Tibial nerve (tissue), 4 donors: ENCODE data around the gene ZNF791. TPM values are rescaled to one million over a fixed set of nuclear protein-coding genes. Genes with fewer than 3 reads are reported as not detected.

Experiments used
- DNase-seq, 2 donors: peaks; one replicate each; pipeline ENCODE4 v3.0.0-alpha.2; 2019; ENCODE audit warnings: low spot score in 2 of 2
- H3K27ac ChIP-seq, 4 donors: fragments of 200-600 bp; sonication (generic) in 3 of 4; one replicate each; pipeline ENCODE4 v1.5.1; 2017 to 2019; ENCODE audit warnings: mild to moderate bottlenecking in 1 of 4
- H3K27me3 ChIP-seq, 2 donors: fragments of 200-600 bp; sonication (generic) in 1 of 2; one replicate each; pipeline versions ENCODE4 v1.5.1 to v1.6.0; 2017 to 2019
- H3K36me3 ChIP-seq, 3 donors: fragments of 200-600 bp; sonication (generic); one replicate each; pipeline ENCODE4 v1.5.1; 2018 to 2019
- H3K4me1 ChIP-seq, 4 donors: fragments of 200-600 bp; sonication (generic) in 3 of 4; one replicate each; pipeline ENCODE4 v1.5.1; 2017 to 2019
- H3K4me3 ChIP-seq, 4 donors: fragments of 200-600 bp; sonication (generic) in 3 of 4; one replicate each; pipeline ENCODE4 v1.5.1; 2017 to 2019; ENCODE audit warnings: mild to moderate bottlenecking in 1 of 4, moderate library complexity in 1 of 4
- H3K9me3 ChIP-seq, 4 donors: fragments of 200-600 bp; sonication (generic) in 3 of 4; one replicate each; pipeline ENCODE4 v1.5.1; 2017 to 2019
- EP300 ChIP-seq, 2 donors: sonication (generic); formaldehyde crosslinking; IDR thresholded peaks; one replicate each; pipeline ENCODE4 v1.6.1; 2017; ENCODE audit warnings: antibody characterized with exemption in 2 of 2, mild to moderate bottlenecking in 1 of 2
- POLR2A ChIP-seq, 2 donors: fragments of 450-650 bp; IDR thresholded peaks; one replicate each; pipeline ENCODE4 v1.6.1; 2017; ENCODE audit warnings: antibody characterized with exemption in 2 of 2, mild to moderate bottlenecking in 2 of 2, moderate library complexity in 2 of 2
- WGBS, 2 donors: methylation state at CpG; one replicate each; pipeline ENCODE4 v1.1.5; 2018; 5-methylcytosine and 5-hydroxymethylcytosine counted together
- total RNA-seq, 4 donors: library from RNA; depleted of rRNA; stranded (reverse); fragments of >200 nt; gene quantifications; one replicate each; pipeline ENCODE4 v1.1.0, GENCODE V29; 2016
- TF ChIP-seq, protein P1 (sequence below), 5 experiments: fragments of 200-600 bp in 3 of 5; fragments of 450-650 bp in 2 of 5; sonication (generic) in 3 of 5; IDR thresholded peaks; one replicate each; pipeline ENCODE4 v1.5.1; 2016 to 2019; ENCODE audit warnings: antibody characterized with exemption in 5 of 5, mild to moderate bottlenecking in 3 of 5, moderate library complexity in 2 of 5

Gene ZNF791
- total RNA-seq, 4 donors from 2014 or later = 36.1 to 38.7 (median 37.6) TPM

- peak overlapping the region in 3 of 4 donors; percentile 4 to 40 (median 20) for H3K4me3 ChIP-seq
These were observed 37.4 kb downstream of the ZNF791 start for GRCh38 chr19:12648088-12648487.

GRCh38 chr19:12649941-12650340 is 39.2 kb downstream of the ZNF791 start:
- H3K4me1 ChIP-seq = peaks cover 0 to 16% (median 7%) of the 10 kb centered on the region in 4 donors
- TF ChIP-seq EP300 (IDR thresholded peaks at IDR 0.05) (no peak), POLR2A (IDR thresholded peaks at IDR 0.05) (no peak)
- TF ChIP-seq, protein P1, sequence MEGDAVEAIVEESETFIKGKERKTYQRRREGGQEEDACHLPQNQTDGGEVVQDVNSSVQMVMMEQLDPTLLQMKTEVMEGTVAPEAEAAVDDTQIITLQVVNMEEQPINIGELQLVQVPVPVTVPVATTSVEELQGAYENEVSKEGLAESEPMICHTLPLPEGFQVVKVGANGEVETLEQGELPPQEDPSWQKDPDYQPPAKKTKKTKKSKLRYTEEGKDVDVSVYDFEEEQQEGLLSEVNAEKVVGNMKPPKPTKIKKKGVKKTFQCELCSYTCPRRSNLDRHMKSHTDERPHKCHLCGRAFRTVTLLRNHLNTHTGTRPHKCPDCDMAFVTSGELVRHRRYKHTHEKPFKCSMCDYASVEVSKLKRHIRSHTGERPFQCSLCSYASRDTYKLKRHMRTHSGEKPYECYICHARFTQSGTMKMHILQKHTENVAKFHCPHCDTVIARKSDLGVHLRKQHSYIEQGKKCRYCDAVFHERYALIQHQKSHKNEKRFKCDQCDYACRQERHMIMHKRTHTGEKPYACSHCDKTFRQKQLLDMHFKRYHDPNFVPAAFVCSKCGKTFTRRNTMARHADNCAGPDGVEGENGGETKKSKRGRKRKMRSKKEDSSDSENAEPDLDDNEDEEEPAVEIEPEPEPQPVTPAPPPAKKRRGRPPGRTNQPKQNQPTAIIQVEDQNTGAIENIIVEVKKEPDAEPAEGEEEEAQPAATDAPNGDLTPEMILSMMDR (IDR thresholded peaks at IDR 0.05) = no peak
- no peaks in the 10 kb centered on the region for H3K9me3 ChIP-seq
- DNase-seq = no peak
- WGBS, 2 donors = 94 to 97% methylated on average over 10 of the region's 10 CpGs
- no peak overlapping the region for H3K4me3 ChIP-seq
- H3K27me3 ChIP-seq = no peaks in the 10 kb centered on the region
- H3K36me3 ChIP-seq = peaks cover 0 to 38% (median 3%) of the 10 kb centered on the region in 3 donors
- no peak overlapping the region for H3K27ac ChIP-seq

More at GRCh38 chr19:12648088-12648487, 37.4 kb downstream of the ZNF791 start:
- H3K27me3 ChIP-seq = no peaks in the 10 kb centered on the region
- 11 to 18% methylated on average over 28 to 29 of the region's 29 CpGs for WGBS, 2 donors
- DNase-seq = no peak
- TF ChIP-seq POLR2A (IDR thresholded peaks at IDR 0.05) = no peak
- TF ChIP-seq, protein P1 (IDR thresholded peaks at IDR 0.05) = no peak
- no peak for TF ChIP-seq EP300 (IDR thresholded peaks at IDR 0.05)
- no peaks in the 10 kb centered on the region for H3K9me3 ChIP-seq
- peaks cover 0 to 28% (median 0%) of the 10 kb centered on the region in 3 donors for H3K36me3 ChIP-seq
- H3K4me1 ChIP-seq = peaks cover 0 to 16% (median 7%) of the 10 kb centered on the region in 4 donors
- no peak overlapping the region for H3K27ac ChIP-seq

- H3K4me3 ChIP-seq = no peak overlapping the region
- H3K9me3 ChIP-seq = no peaks in the 10 kb centered on the region
- no peak overlapping the region for H3K27ac ChIP-seq
- 84 to 92% methylated on average over 4 to 6 of the region's 6 CpGs for WGBS, 2 donors
- H3K4me1 ChIP-seq = peaks cover 0 to 15% (median 7%) of the 10 kb centered on the region in 4 donors
- TF ChIP-seq EP300 (IDR thresholded peaks at IDR 0.05) = no peak
- no peak for TF ChIP-seq POLR2A (IDR thresholded peaks at IDR 0.05)
- TF ChIP-seq, protein P1 (IDR thresholded peaks at IDR 0.05) = no peak
- peaks cover 3 to 54% (median 12%) of the 10 kb centered on the region in 3 donors for H3K36me3 ChIP-seq
- no peaks in the 10 kb centered on the region for H3K27me3 ChIP-seq
- DNase-seq = no peak
These were observed 41.5 kb downstream of the ZNF791 start for GRCh38 chr19:12652219-12652618.

- no peak for DNase-seq
- Histone ChIP-seq H3K4me1 (no peaks in the 10 kb centered on the region), H3K27ac (no peak overlapping the region), H3K9me3 (no peaks in the 10 kb centered on the region), H3K4me3 (no peak overlapping the region), H3K27me3 (no peaks in the 10 kb centered on the region), H3K36me3 (peaks cover 3 to 87% (median 18%) of the 10 kb centered on the region in 3 donors)
- TF ChIP-seq POLR2A (IDR thresholded peaks at IDR 0.05) (no peak), EP300 (IDR thresholded peaks at IDR 0.05) (no peak)
- TF ChIP-seq, protein P1 (IDR thresholded peaks at IDR 0.05) = no peak
- 95 to 96% methylated on average over 8 of the region's 8 CpGs for WGBS, 2 donors
These were observed 44.8 kb downstream of the ZNF791 start for GRCh38 chr19:12655546-12655945.

DNA sequence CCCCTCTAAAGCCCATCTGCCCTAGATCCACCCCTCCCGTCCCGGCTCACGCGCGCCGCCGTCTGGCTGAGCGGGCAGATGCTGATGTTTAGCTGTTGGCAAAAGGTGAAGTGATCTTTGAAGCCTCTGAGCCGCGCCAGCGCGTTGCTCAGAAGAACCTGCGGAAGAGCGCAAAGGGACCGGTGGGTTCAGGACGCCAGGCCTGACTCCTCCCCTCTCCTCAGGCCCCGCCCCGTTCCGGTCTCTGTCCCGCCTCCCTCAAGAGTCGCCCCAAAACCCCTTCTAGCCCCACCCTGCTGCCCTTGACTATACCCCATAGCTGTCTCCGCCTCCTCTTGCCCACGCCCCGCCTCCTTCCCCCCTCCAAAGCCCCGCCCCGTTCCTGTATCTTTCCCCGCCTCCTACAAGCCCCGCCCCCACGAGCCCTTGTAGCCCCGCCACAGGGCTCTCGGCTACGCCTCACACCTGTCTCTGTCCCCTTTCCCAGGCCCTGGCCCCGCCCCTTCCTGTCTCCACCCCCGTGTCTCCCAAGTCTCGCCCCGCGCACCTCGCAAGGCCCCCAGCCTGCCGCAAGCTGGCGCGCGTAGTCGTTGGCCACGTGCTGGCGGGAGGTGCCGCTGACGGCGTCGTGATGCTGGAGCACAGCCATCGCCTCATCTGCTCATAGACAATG is 46.3 kb downstream of the ZNF791 start:
- TF ChIP-seq POLR2A (IDR thresholded peaks at IDR 0.05) (no peak), EP300 (IDR thresholded peaks at IDR 0.05) (no peak)
- TF ChIP-seq, protein P1 (IDR thresholded peaks at IDR 0.05) = no peak
- no peaks in the 10 kb centered on the region for H3K27me3 ChIP-seq
- H3K4me1 ChIP-seq = no peaks in the 10 kb centered on the region
- no peak for DNase-seq
- WGBS, 2 donors = 65 to 69% methylated on average over 50 of the region's 50 CpGs
- peaks cover 3 to 91% (median 25%) of the 10 kb centered on the region in 3 donors for H3K36me3 ChIP-seq
- H3K27ac ChIP-seq = no peak overlapping the region
- H3K4me3 ChIP-seq = no peak overlapping the region
- no peaks in the 10 kb centered on the region for H3K9me3 ChIP-seq
